Endothelial cell of umbilical vein (primary cell): Measurements from ENCODE around the gene DYRK1B. TPM values are rescaled to one million over a fixed set of nuclear protein-coding genes. Genes with fewer than 3 reads are reported as not detected.

Experiments
- BruUV-seq: library from RNA; stranded (reverse); fragments of 400-500 nt; replicated peaks from 2 replicates; lab custom pipeline; 2021; lab: Mats Ljungman, UMichigan
- CTCF ChIA-PET: fragments of 300-600, 350-600 bp; sonication (Branson Sonifier 250); formaldehyde crosslinking; loops from one replicate; lab custom pipeline; 2021; ENCODE audit warnings: antibody characterized with exemption, inconsistent platforms; lab: Charles Lee
- POLR2A ChIA-PET: fragments of 300-600, 350-600 bp; sonication (Branson Sonifier 250); formaldehyde crosslinking; loops from one replicate; lab custom pipeline; 2021; ENCODE audit warnings: antibody characterized with exemption, inconsistent platforms; lab: Charles Lee
- DNase-seq: peaks from one replicate; pipeline ENCODE4 v3.0.0-alpha.2; 2011; ENCODE audit warnings: low read depth, low spot score
- FAIRE-seq: peaks from 2 replicates; lab custom pipeline; 2011; peaks lifted over from hg19 to GRCh38; lab: Jason Lieb, UNC
- H2AFZ ChIP-seq: 2 replicates; pipeline ENCODE4 v1.6.0; 2012; ENCODE audit warnings: low read depth, low read length, control low read depth, inconsistent platforms
- H3K27ac ChIP-seq: 2 replicates; pipeline ENCODE4 v1.5.1; 2011; ENCODE audit warnings: low read depth, mild to moderate bottlenecking, control low read depth, low read length, moderate library complexity; ENCODE audit not compliant: insufficient read depth
- H3K27me3 ChIP-seq, 2 experiments: 2 replicates each; pipeline versions ENCODE4 v1.6.0 to v1.6.1; 2011; ENCODE audit warnings: low read length in 2 of 2, mixed read lengths in 1 of 2; ENCODE audit not compliant: control insufficient read depth in 2 of 2, insufficient read depth in 2 of 2
- H3K36me3 ChIP-seq, 2 experiments: 2 replicates in 1 of 2; 3 replicates in 1 of 2; pipeline ENCODE4 v1.5.1; 2011; ENCODE audit warnings: low read length in 2 of 2, mild to moderate bottlenecking in 1 of 2, moderate library complexity in 1 of 2; ENCODE audit not compliant: control insufficient read depth in 2 of 2, insufficient read depth in 2 of 2; ENCODE audit errors: extremely low read depth in 1 of 2
- H3K4me1 ChIP-seq: 3 replicates; pipeline ENCODE4 v1.5.1; 2011; ENCODE audit warnings: mild to moderate bottlenecking, low read length; ENCODE audit not compliant: control insufficient read depth, insufficient read depth; ENCODE audit errors: extremely low read depth
- H3K4me2 ChIP-seq: 2 replicates; pipeline ENCODE4 v1.6.1; 2011; ENCODE audit warnings: low read length, control low read depth, mixed read lengths; ENCODE audit not compliant: insufficient read depth
- H3K4me3 ChIP-seq, 3 experiments: fragments of 200-600 bp in 1 of 3; sonication (generic), shearing (Covaris generic) in 1 of 3; replicated peaks in 1 of 3; 2 replicates each; pipeline ENCODE4 v1.5.1; 2011 to 2016; ENCODE audit warnings: control low read depth in 3 of 3, low read length in 3 of 3, mild to moderate bottlenecking in 2 of 3, inconsistent platforms in 1 of 3, low read depth in 1 of 3, moderate library complexity in 1 of 3; ENCODE audit not compliant: insufficient read depth in 1 of 3
- H3K79me2 ChIP-seq: 2 replicates; pipeline ENCODE4 v1.6.0; 2012; ENCODE audit warnings: low read length, inconsistent platforms; ENCODE audit not compliant: control insufficient read depth, insufficient read depth
- H3K9ac ChIP-seq: replicated peaks from 2 replicates; pipeline ENCODE3; 2011; ENCODE audit warnings: low read length, control low read depth; ENCODE audit not compliant: insufficient read depth; ENCODE audit errors: extremely low read depth
- H3K9me1 ChIP-seq: replicated peaks from 3 replicates; pipeline ENCODE4 v1.6.0; 2011; ENCODE audit warnings: mild to moderate bottlenecking, low read length; ENCODE audit not compliant: control insufficient read depth, insufficient read depth; ENCODE audit errors: extremely low read depth
- H3K9me3 ChIP-seq: replicated peaks from 2 replicates; pipeline ENCODE4 v1.5.1; 2012; ENCODE audit warnings: low read length, inconsistent platforms; ENCODE audit not compliant: control insufficient read depth, insufficient read depth
- H4K20me1 ChIP-seq: replicated peaks from 2 replicates; pipeline ENCODE3; 2011; ENCODE audit warnings: mild to moderate bottlenecking, low read length; ENCODE audit not compliant: control insufficient read depth, insufficient read depth; ENCODE audit errors: extremely low read depth
- CTCF ChIP-seq, 2 donors: IDR thresholded peaks; 1 replicate in 1 of 2; 2 replicates in 1 of 2; pipeline ENCODE4 v1.5.1; 2011; ENCODE audit warnings: low read length in 2 of 2, mild to moderate bottlenecking in 2 of 2, moderate library complexity in 2 of 2, control low read depth in 1 of 2, inconsistent platforms in 1 of 2, low read depth in 1 of 2; ENCODE audit not compliant: insufficient read depth in 1 of 2; ENCODE audit errors: extremely low read depth in 1 of 2
- EZH2 ChIP-seq: IDR thresholded peaks from 2 replicates; pipeline ENCODE4 v1.6.1; 2012; ENCODE audit warnings: borderline replicate concordance, low read depth, mild to moderate bottlenecking, moderate library complexity, low read length, inconsistent platforms; ENCODE audit not compliant: severe bottlenecking
- FOS ChIP-seq: IDR thresholded peaks from 2 replicates; pipeline ENCODE4 v1.6.1; 2011; ENCODE audit warnings: mild to moderate bottlenecking, low read length, moderate library complexity, borderline replicate concordance; ENCODE audit not compliant: insufficient read depth
- GATA2 ChIP-seq: IDR thresholded peaks from 2 replicates; pipeline ENCODE4 v1.7.0; 2011; ENCODE audit warnings: low read depth, mild to moderate bottlenecking, moderate library complexity, mixed read lengths, low read length; ENCODE audit not compliant: insufficient read length, insufficient read depth
- JUN ChIP-seq: IDR thresholded peaks from 2 replicates; pipeline ENCODE4 v1.6.1; 2011; ENCODE audit warnings: borderline replicate concordance, low read depth; ENCODE audit not compliant: insufficient read length, insufficient read depth
- MYC ChIP-seq: IDR thresholded peaks from one replicate; pipeline ENCODE4 v1.6.1; 2011; ENCODE audit warnings: mild to moderate bottlenecking, low read depth, low read length
- POLR2A ChIP-seq: IDR thresholded peaks from 2 replicates; pipeline ENCODE4 v1.6.1; 2012; ENCODE audit warnings: low read depth, mild to moderate bottlenecking, control low read depth, low read length
- POLR2AphosphoS5 ChIP-seq: IDR thresholded peaks from 2 replicates; pipeline ENCODE4 v1.6.1; 2012; ENCODE audit warnings: low read depth, mild to moderate bottlenecking, control low read depth, low read length, moderate library complexity; ENCODE audit not compliant: insufficient read depth
- dilution Hi-C: fragments of 300-500 bp; cut with MboI; formaldehyde crosslinking; loops from one replicate; pipeline ENCODE4 v1.15.0; 2019; ENCODE audit warnings: low sequenced_read_pairs; ENCODE audit not compliant: extremely low pct_ligation_motif_present
- intact Hi-C: fragments of 100-400 bp; cut with micrococcal nuclease; formaldehyde crosslinking; loops from one replicate; pipeline ENCODE4 v1.10.0; 2022
- polyA plus RNA-seq, 4 experiments: library from polyadenylated mRNA; depleted of rRNA in 3 of 4; stranded (reverse) in 3 of 4; unstranded in 1 of 4; fragments of >200 nt; gene quantifications; 2 replicates each; pipeline versions ENCODE4 v1.2.1 to v1.2.3, GENCODE V29; 2011 to 2012; ENCODE audit warnings: missing spikeins in 1 of 4
- total RNA-seq: library from RNA; stranded (reverse); gene quantifications from 2 replicates; pipeline ENCODE4 v1.2.3, GENCODE V29; 2021
- TF ChIP-seq, protein P1 (sequence below): IDR thresholded peaks from 2 replicates; pipeline ENCODE4 v1.6.1; 2011; ENCODE audit not compliant: insufficient read depth, insufficient read length

DYRK1B gene
- total and polyA plus RNA-seq, 2 donors (not counting 3 experiments of a cell fraction or from before 2014, with no cell fraction given): 17.7 to 30.8 TPM

GRCh38 chr19:39813264-39813993 is 20.5 kb downstream of the DYRK1B start:
- DNase-seq (no peak), FAIRE-seq (no peak)
- Histone ChIP-seq H3K9me3 (no peaks in the 10 kb centered on the region), H3K27ac (no peak overlapping the region), H3K4me2 (no peak overlapping the region), H3K9me1 (no peaks in the 10 kb centered on the region), H4K20me1 (no peaks in the 10 kb centered on the region), H3K9ac (no peak overlapping the region), H3K36me3 (no peaks in the 10 kb centered on the region), H3K4me3 (no peak overlapping the region), H3K27me3 (no peaks in the 10 kb centered on the region), H3K4me1 (no peaks in the 10 kb centered on the region), H2AFZ (no peak overlapping the region), H3K79me2 (no peaks in the 10 kb centered on the region)
- BruUV-seq: no TSS peak
- intact Hi-C loops: no loop called here
- no peak for TF ChIP-seq POLR2AphosphoS5
- TF ChIP-seq POLR2A: no peak
- TF ChIP-seq JUN: no peak
- TF ChIP-seq, protein P1, sequence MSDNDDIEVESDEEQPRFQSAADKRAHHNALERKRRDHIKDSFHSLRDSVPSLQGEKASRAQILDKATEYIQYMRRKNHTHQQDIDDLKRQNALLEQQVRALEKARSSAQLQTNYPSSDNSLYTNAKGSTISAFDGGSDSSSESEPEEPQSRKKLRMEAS: no peak
- TF ChIP-seq EZH2: no peak
- TF ChIP-seq CTCF (IDR thresholded peaks at IDR 0.05; ENCODE audit: extremely low read depth in 1 of 2, insufficient read depth in 1 of 2, low read depth in 1 of 2, low read length in 2 of 2): no peak
- no peak for TF ChIP-seq MYC
- TF ChIP-seq FOS: no peak
- TF ChIP-seq GATA2: no peak
- POLR2A ChIA-PET: no interaction called here
- dilution Hi-C loops: no loop called here
- CTCF ChIA-PET: no interaction called here
